ENCODE measurements around the gene HACD2.

DNA sequence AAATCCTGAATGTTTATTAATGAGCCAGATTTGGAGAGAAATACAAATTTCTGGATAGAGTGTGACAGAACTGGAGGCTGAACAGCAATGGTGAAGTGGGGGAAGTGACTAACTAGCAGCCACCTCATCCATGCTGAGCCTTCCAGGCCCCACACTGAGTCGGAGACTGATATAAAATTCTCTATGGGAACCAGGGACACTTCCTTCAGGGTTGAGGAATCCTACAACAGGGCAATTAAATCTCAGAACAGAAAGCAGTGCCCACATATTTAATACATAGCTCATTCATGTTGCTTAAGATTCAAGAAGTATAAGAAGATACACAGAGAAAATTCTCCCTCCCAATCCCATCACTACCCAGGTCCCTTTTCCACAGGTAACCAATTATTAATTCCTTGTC, 49.3 kb downstream of the HACD2 start:
- no peak for TF ChIP-seq EZH2phosphoT487 (IDR thresholded peaks at IDR 0.05; ENCODE audit: borderline replicate concordance)
- TF ChIP-seq, protein P1, sequence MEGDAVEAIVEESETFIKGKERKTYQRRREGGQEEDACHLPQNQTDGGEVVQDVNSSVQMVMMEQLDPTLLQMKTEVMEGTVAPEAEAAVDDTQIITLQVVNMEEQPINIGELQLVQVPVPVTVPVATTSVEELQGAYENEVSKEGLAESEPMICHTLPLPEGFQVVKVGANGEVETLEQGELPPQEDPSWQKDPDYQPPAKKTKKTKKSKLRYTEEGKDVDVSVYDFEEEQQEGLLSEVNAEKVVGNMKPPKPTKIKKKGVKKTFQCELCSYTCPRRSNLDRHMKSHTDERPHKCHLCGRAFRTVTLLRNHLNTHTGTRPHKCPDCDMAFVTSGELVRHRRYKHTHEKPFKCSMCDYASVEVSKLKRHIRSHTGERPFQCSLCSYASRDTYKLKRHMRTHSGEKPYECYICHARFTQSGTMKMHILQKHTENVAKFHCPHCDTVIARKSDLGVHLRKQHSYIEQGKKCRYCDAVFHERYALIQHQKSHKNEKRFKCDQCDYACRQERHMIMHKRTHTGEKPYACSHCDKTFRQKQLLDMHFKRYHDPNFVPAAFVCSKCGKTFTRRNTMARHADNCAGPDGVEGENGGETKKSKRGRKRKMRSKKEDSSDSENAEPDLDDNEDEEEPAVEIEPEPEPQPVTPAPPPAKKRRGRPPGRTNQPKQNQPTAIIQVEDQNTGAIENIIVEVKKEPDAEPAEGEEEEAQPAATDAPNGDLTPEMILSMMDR (conservative IDR thresholded peaks at IDR 0.05; ENCODE audit: low read length), result no peak
